Keratinocyte (primary cell): ENCODE data around the gene WASF2. TPM values are rescaled to one million over a fixed set of nuclear protein-coding genes. Genes with fewer than 3 reads are reported as not detected.
"Not testable (repeated sequence)": the region's sequence is repeated elsewhere in the genome, so short reads cannot be mapped to it uniquely, and the experiment has no call there.

ENCODE experiments used
- DNase-seq: peaks from one replicate; pipeline ENCODE4 v3.0.0-alpha.2; 2011; ENCODE audit warnings: low read depth, missing footprints, low spot score
- FAIRE-seq: peaks from 2 replicates; lab custom pipeline; 2011; peaks lifted over from hg19 to GRCh38; lab: Jason Lieb, UNC
- H2AFZ ChIP-seq: 2 replicates; pipeline ENCODE4 v1.6.0; 2012; ENCODE audit warnings: low read length, control low read depth, inconsistent platforms; ENCODE audit not compliant: control insufficient read depth
- H3K27ac ChIP-seq: 2 replicates; pipeline ENCODE4 v1.5.1; 2011; ENCODE audit warnings: low read length; ENCODE audit not compliant: control insufficient read depth, insufficient read depth
- H3K27me3 ChIP-seq: 3 replicates; pipeline ENCODE4 v1.6.0; 2011; ENCODE audit warnings: low read length; ENCODE audit not compliant: control insufficient read depth, insufficient read depth; ENCODE audit errors: extremely low read depth
- H3K36me3 ChIP-seq, 2 experiments: 2 replicates in 1 of 2; 3 replicates in 1 of 2; pipeline ENCODE4 v1.5.1; 2011; ENCODE audit warnings: low read length in 2 of 2, mild to moderate bottlenecking in 1 of 2; ENCODE audit not compliant: control insufficient read depth in 2 of 2, insufficient read depth in 2 of 2; ENCODE audit errors: extremely low read depth in 1 of 2
- H3K4me1 ChIP-seq: 3 replicates; pipeline ENCODE4 v1.5.1; 2011; ENCODE audit warnings: low read length; ENCODE audit not compliant: control insufficient read depth, insufficient read depth; ENCODE audit errors: extremely low read depth
- H3K4me2 ChIP-seq: 3 replicates; pipeline ENCODE4 v1.6.0; 2011; ENCODE audit warnings: low read depth, low read length; ENCODE audit not compliant: control insufficient read depth, insufficient read depth; ENCODE audit errors: extremely low read depth
- H3K4me3 ChIP-seq, 3 experiments: fragments of 200-600 bp in 1 of 3; sonication (generic) in 1 of 3; 2 replicates in 2 of 3; 3 replicates in 1 of 3; pipeline ENCODE4 v1.5.1; 2011 to 2016; ENCODE audit warnings: low read length in 3 of 3, mild to moderate bottlenecking in 3 of 3, control low read depth in 2 of 3, inconsistent platforms in 1 of 3, low read depth in 1 of 3, mixed read lengths in 1 of 3, mixed run types in 1 of 3, moderate library complexity in 1 of 3; ENCODE audit not compliant: control insufficient read depth in 2 of 3, insufficient read depth in 2 of 3; ENCODE audit errors: extremely low read depth in 1 of 3
- H3K79me2 ChIP-seq: 2 replicates; pipeline ENCODE4 v1.6.0; 2012; ENCODE audit warnings: low read length; ENCODE audit not compliant: control insufficient read depth, insufficient read depth
- H3K9ac ChIP-seq: 3 replicates; pipeline ENCODE4 v1.6.0; 2011; ENCODE audit warnings: low read length; ENCODE audit not compliant: control insufficient read depth, insufficient read depth; ENCODE audit errors: extremely low read depth
- H3K9me1 ChIP-seq: 3 replicates; pipeline ENCODE4 v1.6.0; 2011; ENCODE audit warnings: low read length; ENCODE audit not compliant: control insufficient read depth, insufficient read depth; ENCODE audit errors: extremely low read depth
- H3K9me3 ChIP-seq: 2 replicates; pipeline ENCODE4 v1.5.1; 2012; ENCODE audit warnings: low read depth, low read length; ENCODE audit not compliant: control insufficient read depth
- H4K20me1 ChIP-seq: 3 replicates; pipeline ENCODE4 v1.6.0; 2011; ENCODE audit warnings: low read length; ENCODE audit not compliant: control insufficient read depth, insufficient read depth; ENCODE audit errors: extremely low read depth
- CTCF ChIP-seq, 3 experiments: IDR thresholded peaks in 1 of 3; conservative IDR thresholded peaks in 1 of 3; optimal IDR thresholded peaks in 1 of 3; 2 replicates in 2 of 3; 3 replicates in 1 of 3; pipeline versions ENCODE3 to v1.5.1; 2011; ENCODE audit warnings: low read length in 3 of 3, mild to moderate bottlenecking in 3 of 3, moderate library complexity in 2 of 3, control low read depth in 1 of 3, inconsistent platforms in 1 of 3; ENCODE audit not compliant: insufficient read depth in 2 of 3; ENCODE audit errors: extremely low read depth in 1 of 3
- EZH2 ChIP-seq: IDR thresholded peaks from one replicate; pipeline ENCODE4 v1.6.1; 2012; ENCODE audit warnings: inconsistent platforms, mild to moderate bottlenecking, low read length, moderate library complexity
- dilution Hi-C: fragments of 300-500 bp; cut with MboI; formaldehyde crosslinking; loops from one replicate; pipeline ENCODE4 v1.7.0; 2020; ENCODE audit warnings: low sequenced_read_pairs; ENCODE audit not compliant: extremely low pct_ligation_motif_present
- polyA plus RNA-seq, 5 experiments: library from polyadenylated mRNA; depleted of rRNA in 3 of 5; stranded (reverse) in 3 of 5; stranded (forward) in 1 of 5; unstranded in 1 of 5; fragments of >200 nt; gene quantifications; 1 replicate in 1 of 5; 2 replicates in 3 of 5; 3 replicates in 1 of 5; pipeline versions ENCODE4 v1.2.1 to v1.2.3, GENCODE V29; 2011 to 2012; ENCODE audit warnings: missing spikeins in 2 of 5, low read depth in 1 of 5, low replicate concordance in 1 of 5

Gene WASF2
- polyA plus RNA-seq, 1 donor (not counting 4 experiments of a cell fraction or from before 2014, with no cell fraction given): 42.9 TPM

DNA sequence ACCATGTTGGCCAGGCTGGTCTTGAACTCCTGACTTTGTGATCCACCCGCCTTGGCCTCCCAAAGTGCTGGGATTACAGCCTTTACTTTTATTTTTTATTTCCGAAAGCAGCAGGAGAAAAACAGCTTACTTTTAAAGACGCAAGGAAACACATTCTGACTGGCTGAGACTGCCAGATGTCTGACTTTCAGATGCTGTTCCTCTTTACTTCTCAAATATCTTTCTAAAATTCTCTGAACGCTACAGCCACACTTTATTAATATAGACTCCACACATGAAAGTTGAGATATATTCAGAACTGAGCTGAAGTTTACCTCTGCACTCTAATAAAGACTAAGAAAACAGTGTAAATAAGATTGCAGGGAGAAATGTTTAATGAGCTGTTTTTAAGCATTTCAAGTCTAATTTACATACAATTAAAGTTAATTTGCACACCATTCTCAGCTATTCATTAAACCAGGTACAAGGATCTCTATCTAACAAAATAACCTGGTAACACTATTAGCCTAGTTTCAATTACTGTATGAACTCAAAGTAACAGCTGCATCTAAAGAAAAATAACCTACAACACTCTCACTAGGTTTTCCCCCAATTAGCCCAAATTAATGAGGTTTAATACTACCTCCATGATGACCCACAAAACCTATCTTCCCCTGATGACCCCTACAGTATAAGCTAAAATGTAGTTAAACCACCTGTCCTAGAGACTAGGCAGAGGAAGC, 24.9 kb downstream of the WASF2 start:
- no peak overlapping the region for H2AFZ ChIP-seq
- no peak for FAIRE-seq
- dilution Hi-C loops: no loop called here
- H3K9ac ChIP-seq: no peak overlapping the region
- H3K4me3 ChIP-seq: no peak overlapping the region
- H3K79me2 ChIP-seq: peaks cover 84% of the 10 kb centered on the region
- peaks cover 0 to 2% of the 10 kb centered on the region in 2 experiments for H3K36me3 ChIP-seq
- no peaks in the 10 kb centered on the region for H3K9me3 ChIP-seq
- no peak for DNase-seq
- H3K27ac ChIP-seq: no peak overlapping the region
- no peaks in the 10 kb centered on the region for H4K20me1 ChIP-seq
- H3K27me3 ChIP-seq: no peaks in the 10 kb centered on the region
- peaks cover 5% of the 10 kb centered on the region for H3K4me1 ChIP-seq
- H3K9me1 ChIP-seq: no peaks in the 10 kb centered on the region
- no peak for TF ChIP-seq EZH2
- no peak for TF ChIP-seq CTCF (optimal IDR thresholded peaks at IDR 0.05 in 1 of 3, IDR thresholded peaks at IDR 0.05 in 1 of 3, conservative IDR thresholded peaks at IDR 0.05 in 1 of 3; ENCODE audit: extremely low read depth in 1 of 3, insufficient read depth in 2 of 3, low read length in 3 of 3)
- H3K4me2 ChIP-seq: no peak overlapping the region

- H3K27me3 ChIP-seq, DNase-seq, FAIRE-seq: not testable (repeated sequence)
Measured at GRCh38 chr1:27463916-27464315, 26.1 kb downstream of the WASF2 start.

GRCh38 chr1:27458521-27458920, 31.4 kb downstream of the WASF2 start:
- H2AFZ ChIP-seq, H3K9me3 ChIP-seq, H3K4me2 ChIP-seq, H3K4me3 ChIP-seq, DNase-seq, H3K36me3 ChIP-seq, H3K9ac ChIP-seq, dilution Hi-C loops, FAIRE-seq, H3K27ac ChIP-seq, H3K9me1 ChIP-seq, H4K20me1 ChIP-seq, H3K27me3 ChIP-seq: not testable (repeated sequence)
- Histone ChIP-seq H3K4me1 (peaks cover 15% of the 10 kb centered on the region), H3K79me2 (peaks cover 80% of the 10 kb centered on the region)

More at GRCh38 chr1:27463916-27464315, 26.1 kb downstream of the WASF2 start:
- H2AFZ ChIP-seq, H3K4me3 ChIP-seq, H3K4me2 ChIP-seq, dilution Hi-C loops, H4K20me1 ChIP-seq, H3K9me3 ChIP-seq, H3K36me3 ChIP-seq, H3K9me1 ChIP-seq, H3K4me1 ChIP-seq, H3K9ac ChIP-seq: not testable (repeated sequence)
- H3K27ac ChIP-seq: peak overlapping the region; percentile 14
- peaks cover 82% of the 10 kb centered on the region for H3K79me2 ChIP-seq
